Tibial artery (tissue), 4 donors: ENCODE measurements around the gene SLFN13.
"Not testable (repeated sequence)": the region's sequence is repeated elsewhere in the genome, so short reads cannot be mapped to it uniquely, and the experiment has no call there.

ENCODE experiments used
- DNase-seq, 2 donors: peaks; one replicate each; pipeline ENCODE4 v3.0.0-alpha.2; 2019
- H3K27ac ChIP-seq, 2 donors: fragments of 200-600 bp; sonication (generic) in 1 of 2; 1 replicate in 1 of 2; 2 replicates in 1 of 2; pipeline ENCODE4 v1.5.1; 2018 to 2019; ENCODE audit warnings: mild to moderate bottlenecking in 1 of 2
- H3K27me3 ChIP-seq, 2 donors: fragments of 200-600 bp; sonication (generic) in 1 of 2; one replicate each; pipeline versions ENCODE4 v1.5.1 to v1.6.0; 2016 to 2019
- H3K36me3 ChIP-seq, 3 donors: fragments of 200-600 bp; sonication (generic) in 2 of 3; one replicate each; pipeline ENCODE4 v1.5.1; 2016 to 2019; ENCODE audit warnings: mild to moderate bottlenecking in 2 of 3
- H3K4me1 ChIP-seq, 4 donors: fragments of 200-600 bp; sonication (generic) in 2 of 4; 1 replicate in 3 of 4; 2 replicates in 1 of 4; pipeline ENCODE4 v1.5.1; 2016 to 2019
- H3K4me3 ChIP-seq, 2 donors: fragments of 200-600 bp; sonication (generic) in 1 of 2; 1 replicate in 1 of 2; 2 replicates in 1 of 2; pipeline ENCODE4 v1.5.1; 2018 to 2019; ENCODE audit warnings: mild to moderate bottlenecking in 2 of 2
- H3K9me3 ChIP-seq, 3 donors: fragments of 200-600 bp; sonication (generic) in 1 of 3; one replicate each; pipeline ENCODE4 v1.5.1; 2016 to 2019
- CTCF ChIP-seq, 2 experiments: fragments of 200-600 bp in 1 of 2; fragments of 450-650 bp in 1 of 2; IDR thresholded peaks; one replicate each; pipeline ENCODE4 v1.5.1; 2017 to 2019; ENCODE audit warnings: antibody characterized with exemption in 2 of 2, mild to moderate bottlenecking in 1 of 2, moderate library complexity in 1 of 2
- intact Hi-C: fragments of 100-400 bp; cut with DNase I; formaldehyde crosslinking; loops from one replicate; pipeline ENCODE4 v1.15.0; 2023; ENCODE audit warnings: low total_unique reads

The SLFN13 gene

GRCh38 chr17:35414247-35414646 is 34.3 kb downstream of the SLFN13 start:
- peaks cover 0 to 14% (median 8%) of the 10 kb centered on the region in 3 donors for H3K9me3 ChIP-seq
- no peak overlapping the region for H3K27ac ChIP-seq
- H3K36me3 ChIP-seq, result peaks cover 50 to 54% (median 50%) of the 10 kb centered on the region in 3 donors
- intact Hi-C loops, result no loop called here
- no peak for TF ChIP-seq CTCF (IDR thresholded peaks at IDR 0.05)
- no peaks in the 10 kb centered on the region for H3K4me1 ChIP-seq
- no peak overlapping the region for H3K4me3 ChIP-seq
- no peaks in the 10 kb centered on the region for H3K27me3 ChIP-seq
- DNase-seq, result no peak

GRCh38 chr17:35407531-35407930 is 41.0 kb downstream of the SLFN13 start:
- no peak for DNase-seq
- no peaks in the 10 kb centered on the region for H3K4me1 ChIP-seq
- peaks cover 41 to 50% (median 46%) of the 10 kb centered on the region in 3 donors for H3K36me3 ChIP-seq
- no peaks in the 10 kb centered on the region for H3K27me3 ChIP-seq
- no peaks in the 10 kb centered on the region for H3K9me3 ChIP-seq
- intact Hi-C loops, result no loop called here
- no peak for TF ChIP-seq CTCF (IDR thresholded peaks at IDR 0.05)
- no peak overlapping the region for H3K4me3 ChIP-seq
- H3K27ac ChIP-seq, result no peak overlapping the region

GRCh38 chr17:35406568-35406967 is 42.0 kb downstream of the SLFN13 start:
- no peak overlapping the region for H3K4me3 ChIP-seq
- TF ChIP-seq CTCF (IDR thresholded peaks at IDR 0.05), result no peak
- intact Hi-C loops, result no loop called here
- DNase-seq, result no peak
- peaks cover 36 to 44% (median 42%) of the 10 kb centered on the region in 3 donors for H3K36me3 ChIP-seq
- H3K27ac ChIP-seq, result no peak overlapping the region
- H3K27me3 ChIP-seq, result no peaks in the 10 kb centered on the region
- H3K4me1 ChIP-seq, result no peaks in the 10 kb centered on the region
- H3K9me3 ChIP-seq, result no peaks in the 10 kb centered on the region

GRCh38 chr17:35404360-35404759 is 44.2 kb downstream of the SLFN13 start:
- Histone ChIP-seq H3K4me1 (no peaks in the 10 kb centered on the region), H3K27me3 (no peaks in the 10 kb centered on the region), H3K27ac (no peak overlapping the region), H3K36me3 (peaks cover 14 to 26% (median 23%) of the 10 kb centered on the region in 3 donors), H3K9me3 (no peaks in the 10 kb centered on the region), H3K4me3 (no peak overlapping the region)
- intact Hi-C loops, result no loop called here
- TF ChIP-seq CTCF (IDR thresholded peaks at IDR 0.05), result no peak
- DNase-seq, result no peak

GRCh38 chr17:35393783-35394182 is 54.8 kb downstream of the SLFN13 start:
- H3K27me3 ChIP-seq, intact Hi-C loops, DNase-seq, H3K27ac ChIP-seq, H3K36me3 ChIP-seq, H3K9me3 ChIP-seq, H3K4me1 ChIP-seq, H3K4me3 ChIP-seq: not testable (repeated sequence)

- H3K27me3 ChIP-seq, result no peaks in the 10 kb centered on the region
- H3K36me3 ChIP-seq, result no peaks in the 10 kb centered on the region
- H3K4me1 ChIP-seq, result no peaks in the 10 kb centered on the region
- no peak overlapping the region for H3K4me3 ChIP-seq
- no peak for TF ChIP-seq CTCF (IDR thresholded peaks at IDR 0.05)
- peaks cover 0 to 19% (median 3%) of the 10 kb centered on the region in 3 donors for H3K9me3 ChIP-seq
- intact Hi-C loops, result no loop called here
- no peak for DNase-seq
- no peak overlapping the region for H3K27ac ChIP-seq
These were observed 57.9 kb downstream of the SLFN13 start for GRCh38 chr17:35390663-35391062.
